ENCODE data around the gene LYPD6B.
"Not testable (repeated sequence)": the region's sequence is repeated elsewhere in the genome, so short reads cannot be mapped to it uniquely, and the experiment has no call there.

Gene LYPD6B

DNA sequence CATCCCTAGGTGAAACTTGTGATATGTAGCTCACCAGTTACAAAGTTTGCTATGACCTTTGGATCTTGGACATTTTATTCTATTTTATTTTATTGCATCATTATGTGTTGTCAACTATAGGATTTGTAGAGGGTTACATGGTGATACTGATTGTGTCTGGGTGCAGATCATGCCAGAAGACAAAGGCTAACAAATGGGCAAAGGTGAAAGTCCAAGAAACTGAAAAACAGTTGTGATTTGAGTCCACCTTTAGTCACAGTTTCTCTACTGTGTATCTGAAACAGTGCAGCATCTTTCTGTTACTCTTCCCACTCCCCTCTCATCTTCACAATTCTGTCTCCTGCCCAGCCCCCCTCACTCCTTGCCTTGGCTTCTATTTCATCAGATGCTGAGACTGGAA is 180.0 kb downstream of the LYPD6B start:
- Mint-ChIP-seq H3K27me3 (peaks cover 13% of the 10 kb centered on the region), H3K9me3 (no peaks in the 10 kb centered on the region), H3K27ac (no peak overlapping the region), H3K4me3 (no peak overlapping the region), H3K36me3 (ENCODE audit: low read depth) (no peaks in the 10 kb centered on the region), H3K4me1 (no peaks in the 10 kb centered on the region)
- DNase-seq (no peak), ATAC-seq (no peak)

DNA sequence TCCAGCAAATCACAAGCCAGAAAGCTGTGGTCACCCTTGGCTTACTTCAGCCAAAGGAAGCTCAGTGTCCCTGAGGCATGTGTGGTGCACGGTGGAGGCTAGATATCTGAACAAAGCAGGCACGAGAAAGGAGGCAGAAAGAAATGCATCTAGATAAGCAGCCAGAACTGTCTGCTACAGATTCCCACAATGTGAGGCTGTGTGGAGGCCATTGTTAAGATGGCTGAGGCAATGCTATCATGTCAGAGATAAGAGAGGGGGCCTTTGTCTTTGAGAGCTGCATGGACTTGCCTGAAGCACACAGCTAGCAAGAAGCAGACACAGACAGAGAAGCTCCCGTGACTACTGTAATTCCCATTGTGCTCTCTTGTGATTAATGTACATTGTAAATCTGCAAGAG is 181.4 kb downstream of the LYPD6B start:
- H3K9me3 Mint-ChIP-seq, result no peaks in the 10 kb centered on the region
- no peak overlapping the region for H3K4me3 Mint-ChIP-seq
- ATAC-seq, result no peak
- no peaks in the 10 kb centered on the region for H3K4me1 Mint-ChIP-seq
- no peaks in the 10 kb centered on the region for H3K36me3 Mint-ChIP-seq (ENCODE audit: low read depth)
- peaks cover 13% of the 10 kb centered on the region for H3K27me3 Mint-ChIP-seq
- H3K27ac Mint-ChIP-seq, result no peak overlapping the region
- no peak for DNase-seq

DNA sequence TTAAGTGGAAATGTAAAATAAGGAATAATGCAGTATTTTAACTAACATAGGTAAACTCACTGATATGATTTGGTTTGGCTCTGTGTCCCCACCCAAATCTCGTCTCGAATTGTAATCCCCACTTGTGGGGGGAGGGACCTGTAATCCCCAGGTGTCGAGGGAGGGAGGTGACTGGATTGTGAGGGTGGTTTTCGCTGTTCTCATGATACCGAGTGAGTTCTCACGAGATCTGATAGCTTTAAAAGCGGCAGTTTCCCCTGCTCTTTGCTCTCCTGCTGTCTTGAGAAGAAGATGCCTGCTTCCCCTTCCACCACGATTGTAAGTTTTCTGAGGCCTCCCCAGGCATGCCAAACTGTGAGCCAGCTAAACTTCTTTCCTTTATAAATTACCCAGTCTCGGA is 182.5 kb downstream of the LYPD6B start:
- ATAC-seq, result no peak
- no peak overlapping the region for H3K27ac Mint-ChIP-seq
- H3K9me3 Mint-ChIP-seq, result no peaks in the 10 kb centered on the region
- peaks cover 16% of the 10 kb centered on the region for H3K27me3 Mint-ChIP-seq
- H3K4me3 Mint-ChIP-seq, result no peak overlapping the region
- DNase-seq, result no peak
- H3K4me1 Mint-ChIP-seq, result no peaks in the 10 kb centered on the region
- H3K36me3 Mint-ChIP-seq (ENCODE audit: low read depth), result no peaks in the 10 kb centered on the region

DNA sequence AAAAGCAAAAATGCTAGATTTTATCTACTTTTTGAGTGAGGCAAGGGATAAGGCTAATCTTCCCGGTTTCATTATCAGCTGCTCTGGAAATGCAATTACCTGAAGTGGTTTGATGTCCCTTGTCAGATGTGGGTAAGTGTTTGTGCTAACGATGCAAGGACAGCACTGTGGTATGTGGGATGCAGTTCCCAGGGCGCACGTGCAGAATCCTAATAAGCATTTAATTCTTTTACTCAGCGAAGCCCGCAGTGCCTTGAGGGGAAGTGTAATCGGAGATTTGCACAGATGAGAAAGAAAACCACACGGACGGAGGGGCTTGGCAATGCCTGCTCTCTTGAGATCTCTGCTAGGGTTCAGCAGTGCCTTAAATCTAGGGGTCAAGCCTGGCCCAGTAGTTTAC is 183.4 kb downstream of the LYPD6B start:
- peaks cover 25% of the 10 kb centered on the region for H3K27me3 Mint-ChIP-seq
- no peak overlapping the region for H3K4me3 Mint-ChIP-seq
- no peak for ATAC-seq
- no peaks in the 10 kb centered on the region for H3K9me3 Mint-ChIP-seq
- DNase-seq, result no peak
- no peaks in the 10 kb centered on the region for H3K36me3 Mint-ChIP-seq (ENCODE audit: low read depth)
- H3K4me1 Mint-ChIP-seq, result no peaks in the 10 kb centered on the region
- no peak overlapping the region for H3K27ac Mint-ChIP-seq

DNA sequence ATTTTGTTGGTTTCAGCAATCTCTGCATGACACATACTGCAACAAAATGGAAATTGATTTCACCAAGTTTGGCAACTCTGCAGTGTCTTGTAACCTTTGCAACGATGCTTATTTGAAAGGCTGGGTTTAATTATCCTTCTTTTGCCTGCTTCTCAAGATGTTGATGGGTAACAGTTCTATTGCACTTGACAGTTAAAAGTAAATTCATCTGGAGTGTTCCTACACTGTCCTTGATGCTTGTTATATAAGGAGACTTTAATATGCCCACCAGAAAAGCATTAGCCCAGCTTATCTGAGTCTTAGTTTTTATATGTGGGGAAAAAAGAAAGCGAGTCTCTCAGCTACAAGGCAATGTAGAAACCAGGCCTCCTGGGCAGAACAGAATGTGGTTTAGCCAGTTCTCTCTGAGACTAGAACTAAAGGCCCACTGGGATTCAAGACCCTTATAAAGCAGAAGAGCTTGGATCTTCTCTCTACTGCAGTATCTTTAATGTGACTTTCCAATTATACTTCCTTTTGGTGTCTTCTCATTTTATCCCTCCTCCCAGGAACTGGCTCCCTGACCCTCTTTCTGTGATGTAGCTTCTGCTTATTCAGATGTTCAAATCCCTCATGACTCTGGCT is 185.1 kb downstream of the LYPD6B start:
- H3K36me3 Mint-ChIP-seq (ENCODE audit: low read depth), result no peaks in the 10 kb centered on the region
- no peaks in the 10 kb centered on the region for H3K4me1 Mint-ChIP-seq
- no peak overlapping the region for H3K27ac Mint-ChIP-seq
- ATAC-seq (no peak), DNase-seq (no peak)
- peaks cover 35% of the 10 kb centered on the region for H3K27me3 Mint-ChIP-seq
- H3K4me3 Mint-ChIP-seq, result no peak overlapping the region
- H3K9me3 Mint-ChIP-seq, result no peaks in the 10 kb centered on the region

DNA sequence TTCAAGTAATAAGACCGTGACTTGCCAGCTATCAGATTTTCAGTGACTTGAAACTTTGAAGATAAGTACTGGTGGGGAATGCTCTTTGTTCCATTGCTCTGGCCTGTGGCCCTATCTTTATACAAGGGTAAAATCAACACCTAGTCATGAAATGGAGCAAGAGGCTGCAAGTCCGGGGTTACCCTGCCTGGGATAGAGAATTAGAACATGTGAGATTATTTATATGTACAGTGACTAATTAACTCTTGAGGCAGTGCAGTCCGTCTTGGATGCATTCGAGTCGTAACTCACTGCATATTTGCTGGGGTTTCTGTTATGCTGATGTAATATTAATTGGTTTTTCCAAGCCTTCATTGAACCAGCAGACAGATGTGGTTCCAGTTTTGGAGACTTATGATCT is 186.0 kb downstream of the LYPD6B start:
- H3K36me3 Mint-ChIP-seq (ENCODE audit: low read depth), result no peaks in the 10 kb centered on the region
- H3K4me1 Mint-ChIP-seq, result no peaks in the 10 kb centered on the region
- ATAC-seq, result no peak
- no peak overlapping the region for H3K27ac Mint-ChIP-seq
- no peak for DNase-seq
- no peaks in the 10 kb centered on the region for H3K9me3 Mint-ChIP-seq
- H3K4me3 Mint-ChIP-seq, result no peak overlapping the region
- H3K27me3 Mint-ChIP-seq, result peaks cover 39% of the 10 kb centered on the region

DNA sequence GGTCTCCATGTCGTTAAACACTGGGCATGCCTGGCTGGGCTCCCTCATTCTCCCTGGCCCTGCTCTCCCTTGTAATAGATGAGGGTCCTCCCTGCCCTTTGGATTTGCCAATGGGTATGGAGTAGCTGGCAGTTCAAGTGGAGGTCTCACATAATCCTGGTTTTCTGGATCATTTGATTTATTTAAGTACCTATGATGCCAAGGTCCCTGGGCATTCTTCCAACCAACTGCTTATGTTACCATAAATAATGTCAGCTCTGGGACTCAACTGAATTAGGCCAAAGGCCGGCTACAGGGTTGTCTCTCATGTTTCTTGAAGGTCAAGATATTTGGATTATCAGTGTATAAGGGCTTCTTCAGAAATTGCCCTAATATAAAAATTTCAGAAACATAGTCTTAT is 186.9 kb downstream of the LYPD6B start:
- Mint-ChIP-seq H3K27ac (no peak overlapping the region), H3K27me3 (peaks cover 41% of the 10 kb centered on the region), H3K9me3 (no peaks in the 10 kb centered on the region)

DNA sequence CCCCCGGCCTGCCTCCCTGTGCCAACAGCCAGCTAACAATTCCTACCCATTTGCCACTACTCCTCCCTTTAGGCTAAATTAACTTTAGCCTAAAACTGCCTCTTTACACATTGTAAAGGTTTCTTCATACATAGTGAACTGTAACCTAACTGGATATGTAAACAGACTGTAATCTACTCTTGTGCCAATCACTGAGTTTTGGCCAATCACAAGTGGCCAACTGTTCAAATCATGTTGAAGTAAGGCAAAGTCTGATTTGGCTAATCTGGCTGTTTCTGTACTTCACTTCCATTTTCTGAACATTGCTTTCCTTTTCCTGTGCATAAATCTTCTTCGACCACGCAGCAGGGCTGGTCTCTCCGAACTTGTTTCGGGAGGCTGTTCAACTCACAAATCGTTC is 188.3 kb downstream of the LYPD6B start:
- DNase-seq (no peak), ATAC-seq (no peak)
- no peaks in the 10 kb centered on the region for H3K4me1 Mint-ChIP-seq
- no peaks in the 10 kb centered on the region for H3K36me3 Mint-ChIP-seq (ENCODE audit: low read depth)
- H3K9me3 Mint-ChIP-seq, result no peaks in the 10 kb centered on the region
- H3K27me3 Mint-ChIP-seq, result peaks cover 37% of the 10 kb centered on the region
- no peak overlapping the region for H3K4me3 Mint-ChIP-seq
- no peak overlapping the region for H3K27ac Mint-ChIP-seq

More for the DNA sequence above, 186.9 kb downstream of the LYPD6B start:
- Mint-ChIP-seq H3K36me3 (ENCODE audit: low read depth) (no peaks in the 10 kb centered on the region), H3K4me3 (no peak overlapping the region), H3K4me1 (no peaks in the 10 kb centered on the region)
- DNase-seq (no peak), ATAC-seq (no peak)

DNA sequence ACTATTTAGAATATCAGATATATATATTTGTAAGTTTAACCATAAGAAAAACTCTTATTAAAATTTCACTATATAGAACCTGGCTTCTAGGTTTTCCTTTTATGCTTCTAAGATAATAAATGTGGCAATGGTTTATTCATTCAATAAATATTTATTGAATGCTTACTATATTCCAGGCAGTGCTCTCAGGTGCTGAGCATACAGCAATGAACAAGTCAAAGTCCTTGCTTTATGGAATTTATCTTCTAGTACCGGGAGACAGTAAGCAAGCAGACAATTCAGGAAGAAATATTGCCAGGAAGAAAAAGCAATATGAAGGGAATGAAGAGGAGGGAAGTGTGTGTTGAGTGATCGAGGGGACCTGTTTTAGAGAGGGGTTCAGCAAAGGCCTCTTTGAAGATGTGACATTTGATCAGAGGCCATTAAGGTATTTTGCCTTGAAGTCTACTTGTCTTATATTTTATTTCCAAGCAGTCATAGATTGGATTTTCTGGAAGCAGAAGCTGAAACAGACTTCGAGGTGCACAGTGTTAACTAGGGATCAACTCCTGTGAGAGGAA is 197.4 kb downstream of the LYPD6B start:
- DNase-seq (no peak), ATAC-seq (no peak)
- Mint-ChIP-seq H3K4me1 (no peaks in the 10 kb centered on the region), H3K9me3 (peaks cover 5% of the 10 kb centered on the region), H3K4me3 (no peak overlapping the region), H3K27ac (no peak overlapping the region), H3K36me3 (ENCODE audit: low read depth) (no peaks in the 10 kb centered on the region), H3K27me3 (peaks cover 10% of the 10 kb centered on the region)

DNA sequence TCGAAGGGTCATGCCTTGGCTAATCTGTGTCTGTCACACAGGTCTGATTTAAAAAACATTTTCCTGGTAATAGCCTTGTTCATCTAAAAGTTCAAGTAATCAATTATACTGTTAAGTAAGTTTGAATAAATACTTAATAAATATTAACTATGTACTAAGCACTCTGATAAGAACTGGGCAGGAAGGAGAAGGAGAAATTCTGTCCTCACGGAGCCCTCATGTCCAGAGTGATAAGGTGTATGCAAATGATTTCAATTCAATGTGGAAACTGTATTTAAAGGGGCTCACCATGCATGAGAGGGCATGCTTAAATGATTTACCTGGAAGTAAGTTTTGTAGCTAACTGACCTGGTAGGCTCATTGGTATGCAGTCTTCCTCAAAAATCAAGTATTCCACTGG is 197.9 kb downstream of the LYPD6B start:
- Mint-ChIP-seq H3K36me3 (ENCODE audit: low read depth) (no peaks in the 10 kb centered on the region), H3K4me3 (no peak overlapping the region), H3K27ac (no peak overlapping the region), H3K27me3 (peaks cover 10% of the 10 kb centered on the region), H3K9me3 (peaks cover 5% of the 10 kb centered on the region), H3K4me1 (no peaks in the 10 kb centered on the region)
- ATAC-seq, result no peak
- no peak for DNase-seq

DNA sequence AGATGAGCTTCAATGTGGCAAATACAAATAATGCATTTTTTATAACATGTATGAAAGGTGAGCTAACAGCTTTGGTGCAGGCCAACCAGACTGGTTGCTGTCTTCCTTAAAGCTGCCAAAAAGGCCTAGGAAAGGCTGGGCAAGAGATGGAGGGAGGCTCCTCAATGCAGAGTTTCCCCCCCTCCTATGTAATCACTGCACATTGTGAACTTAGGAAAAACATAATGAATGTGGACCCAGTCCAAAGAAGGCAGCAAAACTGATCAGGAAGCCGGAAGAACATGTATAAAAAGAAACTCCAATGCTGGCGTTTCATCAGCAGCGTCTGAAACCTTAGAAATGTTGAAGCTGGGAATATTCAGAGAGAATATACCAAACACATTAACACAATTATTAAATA is 207.7 kb downstream of the LYPD6B start:
- no peaks in the 10 kb centered on the region for H3K27me3 Mint-ChIP-seq
- H3K27ac Mint-ChIP-seq, result no peak overlapping the region
- DNase-seq (no peak), ATAC-seq (no peak)
- no peaks in the 10 kb centered on the region for H3K4me1 Mint-ChIP-seq
- no peak overlapping the region for H3K4me3 Mint-ChIP-seq
- H3K36me3 Mint-ChIP-seq (ENCODE audit: low read depth), result no peaks in the 10 kb centered on the region
- H3K9me3 Mint-ChIP-seq, result no peaks in the 10 kb centered on the region

DNA sequence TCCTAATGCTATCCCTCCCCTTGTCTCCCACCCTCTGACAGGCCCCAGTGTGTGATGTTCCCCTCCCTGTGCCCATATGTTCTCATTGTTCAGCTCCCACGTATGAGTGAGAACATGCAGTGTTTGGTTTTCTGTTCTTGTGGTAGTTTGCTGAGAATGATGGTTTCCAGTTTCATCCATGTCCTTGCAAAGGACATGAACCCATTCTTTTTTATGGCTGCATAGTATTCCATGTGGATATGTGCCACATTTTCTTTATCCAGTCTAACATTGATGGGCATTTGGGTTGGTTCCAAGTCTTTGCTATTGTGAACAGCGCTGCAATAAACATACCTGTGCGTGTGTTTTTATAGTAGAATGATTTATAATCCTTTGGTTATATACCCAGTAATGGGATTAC is 212.9 kb downstream of the LYPD6B start:
- DNase-seq; H3K36me3 Mint-ChIP-seq (ENCODE audit: low read depth); H3K4me1 Mint-ChIP-seq; H3K27ac Mint-ChIP-seq; H3K4me3 Mint-ChIP-seq; H3K27me3 Mint-ChIP-seq; ATAC-seq: not testable (repeated sequence)
- peaks cover 11% of the 10 kb centered on the region for H3K9me3 Mint-ChIP-seq

DNA sequence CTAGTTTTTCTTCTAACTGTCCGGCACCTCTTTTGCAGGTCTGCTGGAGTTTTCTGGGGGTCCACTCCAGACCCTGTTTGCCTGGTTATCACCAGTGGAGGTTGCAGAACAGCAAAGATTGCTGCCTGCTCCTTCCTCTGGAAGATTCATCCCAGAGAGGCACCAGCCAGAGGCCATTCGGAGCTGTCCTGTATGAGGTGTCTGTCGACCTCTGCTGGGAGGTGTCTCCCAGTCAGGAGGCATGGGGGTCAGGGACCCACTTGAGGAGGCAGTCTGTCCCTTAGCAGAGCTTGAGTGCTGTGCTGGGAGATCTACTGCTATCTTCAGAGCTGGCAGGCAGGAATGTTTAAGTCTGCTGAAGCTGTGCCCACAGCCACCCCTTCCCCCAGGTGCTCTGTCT is 218.4 kb downstream of the LYPD6B start:
- not testable (repeated sequence) for H3K27ac Mint-ChIP-seq; H3K4me1 Mint-ChIP-seq; ATAC-seq; H3K4me3 Mint-ChIP-seq; H3K36me3 Mint-ChIP-seq (ENCODE audit: low read depth); DNase-seq
- Mint-ChIP-seq H3K27me3 (peaks cover 11% of the 10 kb centered on the region), H3K9me3 (peaks cover 11% of the 10 kb centered on the region)

DNA sequence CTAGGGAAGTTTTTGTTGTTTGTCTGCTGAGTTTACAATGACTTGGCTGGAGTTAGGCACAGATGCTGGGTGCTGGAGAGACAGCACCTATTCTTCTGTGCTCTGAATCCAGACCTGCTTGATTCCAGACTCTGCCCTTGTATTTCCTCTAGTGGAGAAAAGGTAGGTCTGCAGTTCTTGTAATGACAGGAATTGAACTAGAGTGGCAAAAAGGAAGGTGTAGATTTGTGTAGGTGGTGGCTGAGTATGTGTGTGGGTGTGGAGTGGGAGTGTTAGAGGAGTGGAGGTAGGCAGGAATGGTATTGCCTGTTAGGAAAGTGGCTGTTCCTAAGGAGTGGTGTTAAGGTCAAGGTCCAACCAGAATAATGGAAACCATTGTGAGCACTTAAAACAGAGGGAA is 220.0 kb downstream of the LYPD6B start:
- Mint-ChIP-seq H3K27me3 (peaks cover 19% of the 10 kb centered on the region), H3K9me3 (peaks cover 11% of the 10 kb centered on the region), H3K36me3 (ENCODE audit: low read depth) (no peaks in the 10 kb centered on the region), H3K4me3 (no peak overlapping the region), H3K27ac (no peak overlapping the region), H3K4me1 (no peaks in the 10 kb centered on the region)
- DNase-seq, result no peak
- ATAC-seq, result no peak

DNA sequence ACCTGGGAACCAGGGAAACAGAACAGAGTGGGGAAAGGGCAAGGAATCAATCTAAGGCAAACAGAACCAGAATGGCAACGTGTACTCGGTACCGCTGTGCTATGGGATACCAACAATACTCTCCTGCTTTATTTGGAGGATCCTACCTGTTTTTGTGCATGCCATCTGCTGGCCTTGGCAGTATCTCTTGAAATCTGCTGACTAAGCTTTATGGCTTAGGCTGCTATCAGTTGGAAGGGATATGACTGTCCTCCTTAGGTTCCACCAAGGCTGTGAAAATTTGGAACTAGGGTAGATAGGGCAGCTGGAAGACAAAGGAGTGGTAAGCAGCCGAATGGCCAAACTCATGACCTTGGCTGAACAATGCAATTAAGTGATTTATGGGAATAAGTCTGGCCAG is 220.6 kb downstream of the LYPD6B start:
- no peak for DNase-seq
- ATAC-seq, result no peak
- no peak overlapping the region for H3K4me3 Mint-ChIP-seq
- no peaks in the 10 kb centered on the region for H3K36me3 Mint-ChIP-seq (ENCODE audit: low read depth)
- peaks cover 19% of the 10 kb centered on the region for H3K27me3 Mint-ChIP-seq
- no peaks in the 10 kb centered on the region for H3K4me1 Mint-ChIP-seq
- peaks cover 10% of the 10 kb centered on the region for H3K9me3 Mint-ChIP-seq
- H3K27ac Mint-ChIP-seq, result no peak overlapping the region

DNA sequence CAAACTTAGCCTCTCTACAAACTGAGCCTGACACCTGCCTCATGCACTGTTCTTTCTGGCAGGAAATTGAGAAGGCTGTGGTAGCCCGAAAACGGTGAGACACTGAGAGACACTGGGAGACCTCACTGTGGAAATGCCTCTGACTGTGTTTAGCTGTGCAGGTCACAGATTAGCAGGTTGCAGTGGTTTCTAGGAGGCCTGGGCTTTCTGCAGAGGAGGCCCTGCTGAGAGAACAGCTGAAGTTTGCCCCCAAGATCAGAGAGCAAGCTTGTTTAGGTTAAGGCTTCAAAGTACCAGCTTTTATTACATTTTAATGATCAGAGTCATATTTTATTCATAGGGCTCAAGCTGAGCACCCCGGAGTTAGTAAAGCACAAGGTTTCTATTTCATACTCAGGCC is 223.2 kb downstream of the LYPD6B start:
- Mint-ChIP-seq H3K9me3 (no peaks in the 10 kb centered on the region), H3K4me1 (no peaks in the 10 kb centered on the region), H3K4me3 (no peak overlapping the region), H3K36me3 (ENCODE audit: low read depth) (no peaks in the 10 kb centered on the region), H3K27me3 (peaks cover 13% of the 10 kb centered on the region), H3K27ac (no peak overlapping the region)
- DNase-seq (no peak), ATAC-seq (no peak)

Data from activated naive CD8-positive, alpha-beta T cell treated with anti-CD3 and anti-CD28 coated beads, Interleukin-2, amount 50 U/mL, for 24 hours (primary cell).